ENCODE results near the gene D2HGDH.

- TF ChIP-seq CTCF (IDR thresholded peaks at IDR 0.05) (no peak), EP300 (IDR thresholded peaks at IDR 0.05) (no peak)
Measured at GRCh38 chr2:241722896-241723454, 11.5 kb upstream of the D2HGDH start.

Data from suprapubic skin (tissue), 3 donors.